LNCAP (cell line): Measurements from ENCODE around the gene CANT1.

ENCODE experiments used
- CTCF ChIP-seq: fragments of 450-650 bp; IDR thresholded peaks from 2 replicates; pipeline ENCODE4 v1.5.1; 2017; ENCODE audit warnings: mild to moderate bottlenecking

CANT1 gene

GRCh38 chr17:78958641-78959127 lies 50.9 kb downstream of the CANT1 start:
- no peak for TF ChIP-seq CTCF

- TF ChIP-seq CTCF, result no peak
Measured at GRCh38 chr17:78957128-78957527, 52.4 kb downstream of the CANT1 start.

- no peak for TF ChIP-seq CTCF
Measured at GRCh38 chr17:78956254-78956653, 53.3 kb downstream of the CANT1 start.

- TF ChIP-seq CTCF, result no peak
Measured at GRCh38 chr17:78954684-78955083, 54.9 kb downstream of the CANT1 start.

GRCh38 chr17:78953356-78954350 lies 55.9 kb downstream of the CANT1 start:
- no peak for TF ChIP-seq CTCF

DNA sequence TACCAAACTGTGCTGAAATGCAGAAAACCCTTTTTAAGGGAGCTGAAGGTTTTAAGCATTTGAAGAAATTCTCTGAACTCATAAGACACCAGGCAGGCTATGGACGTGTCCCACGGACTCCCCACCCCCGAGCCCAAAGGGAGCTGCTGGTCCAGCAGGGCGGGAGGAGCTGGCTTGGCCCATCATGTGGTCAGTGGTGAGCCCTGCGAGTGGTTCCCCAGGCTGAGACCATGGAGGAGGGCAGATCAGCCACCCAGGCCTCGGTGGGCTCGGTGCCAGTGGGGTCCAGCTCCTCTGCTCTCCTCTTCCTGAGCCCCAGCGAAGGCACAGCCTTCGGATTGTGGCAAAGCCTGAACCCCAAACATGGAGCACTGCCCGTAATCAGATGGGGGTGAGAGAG lies 56.9 kb downstream of the CANT1 start:
- no peak for TF ChIP-seq CTCF

- no peak for TF ChIP-seq CTCF
Measured at GRCh38 chr17:78951967-78952551, 57.5 kb downstream of the CANT1 start.
